ENCODE results near the gene DUSP5. TPM values are rescaled to one million over a fixed set of nuclear protein-coding genes. Genes with fewer than 3 reads are reported as not detected.

The DUSP5 gene
- total RNA-seq, 1 experiment from 2014 or later = 137 TPM

DNA sequence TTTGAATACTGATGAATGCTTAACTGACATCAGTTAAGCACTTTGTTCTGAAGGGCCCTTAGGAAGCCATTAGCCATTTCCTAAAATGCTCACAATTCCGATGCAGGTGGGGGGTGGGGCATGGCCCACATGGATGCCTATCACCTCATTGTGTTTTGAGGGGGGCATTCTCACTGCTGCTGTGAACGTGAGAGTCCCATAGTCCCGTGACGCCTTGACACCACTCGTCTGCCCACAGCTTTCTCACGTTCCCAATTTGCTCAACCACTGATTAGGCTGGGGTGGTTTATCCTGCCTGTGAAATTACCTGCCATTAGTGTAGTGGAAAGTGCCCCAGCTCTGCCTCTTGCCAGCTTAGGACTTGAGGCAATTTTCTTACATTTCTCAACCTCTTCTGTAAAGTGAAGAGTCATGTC lies 31.9 kb downstream of the DUSP5 start:
- no peaks in the 10 kb centered on the region for H3K9me3 ChIP-seq (ENCODE audit: control insufficient read depth in 1 of 2, insufficient read depth in 1 of 2, low read depth in 1 of 2, low read length in 2 of 2)
- no peak for TF ChIP-seq YY1 (IDR thresholded peaks at IDR 0.05; ENCODE audit: extremely low read depth, insufficient replicate concordance, low read depth, low read length)
- TF ChIP-seq, protein P1, sequence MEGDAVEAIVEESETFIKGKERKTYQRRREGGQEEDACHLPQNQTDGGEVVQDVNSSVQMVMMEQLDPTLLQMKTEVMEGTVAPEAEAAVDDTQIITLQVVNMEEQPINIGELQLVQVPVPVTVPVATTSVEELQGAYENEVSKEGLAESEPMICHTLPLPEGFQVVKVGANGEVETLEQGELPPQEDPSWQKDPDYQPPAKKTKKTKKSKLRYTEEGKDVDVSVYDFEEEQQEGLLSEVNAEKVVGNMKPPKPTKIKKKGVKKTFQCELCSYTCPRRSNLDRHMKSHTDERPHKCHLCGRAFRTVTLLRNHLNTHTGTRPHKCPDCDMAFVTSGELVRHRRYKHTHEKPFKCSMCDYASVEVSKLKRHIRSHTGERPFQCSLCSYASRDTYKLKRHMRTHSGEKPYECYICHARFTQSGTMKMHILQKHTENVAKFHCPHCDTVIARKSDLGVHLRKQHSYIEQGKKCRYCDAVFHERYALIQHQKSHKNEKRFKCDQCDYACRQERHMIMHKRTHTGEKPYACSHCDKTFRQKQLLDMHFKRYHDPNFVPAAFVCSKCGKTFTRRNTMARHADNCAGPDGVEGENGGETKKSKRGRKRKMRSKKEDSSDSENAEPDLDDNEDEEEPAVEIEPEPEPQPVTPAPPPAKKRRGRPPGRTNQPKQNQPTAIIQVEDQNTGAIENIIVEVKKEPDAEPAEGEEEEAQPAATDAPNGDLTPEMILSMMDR (IDR thresholded peaks at IDR 0.05 in 2 of 3, conservative IDR thresholded peaks at IDR 0.05 in 1 of 3; ENCODE audit: borderline replicate concordance in 1 of 3, insufficient read depth in 1 of 3, low read depth in 2 of 3, low read length in 2 of 3) = no peak
- TF ChIP-seq CBX3 (IDR thresholded peaks at IDR 0.05; ENCODE audit: low read depth) = no peak
- TF ChIP-seq FOSL1 (IDR thresholded peaks at IDR 0.05; ENCODE audit: low read depth) = no peak
- no peak for DNase-seq (ENCODE audit: low read depth, low spot score)
- H3K4me2 ChIP-seq (ENCODE audit: low read length) = peak overlapping the region; percentile 81
- POLR2A ChIA-PET = interaction anchor here (0.9 to 1.5 kb wide), 4 partner anchors 17 to 118 kb away, joined by 3 to 7 read pairs (median 4); no protein-coding TSS in a partner anchor
- peaks cover 29% of the 10 kb centered on the region for H3K79me2 ChIP-seq (ENCODE audit: insufficient read depth, low read length)
- H3K4me3 ChIP-seq (replicated peaks in 1 of 2; ENCODE audit: low read depth in 1 of 2, low read length in 2 of 2) = peak overlapping the region; percentile 49 to 59
- peak; percentile 0; the same call in 1 of the 2 replicates for ATAC-seq
- peak overlapping the region; percentile 76 for H3K27ac ChIP-seq (ENCODE audit: low read depth, low read length)
- H3K9me2 ChIP-seq (ENCODE audit: insufficient read depth) = no peaks in the 10 kb centered on the region
- no peaks in the 10 kb centered on the region for H4K20me1 ChIP-seq (ENCODE audit: insufficient read depth)
- H3K9ac ChIP-seq (ENCODE audit: low read length) = peak overlapping the region; percentile 71
- peaks cover 70 to 84% of the 10 kb centered on the region in 2 experiments for H3K4me1 ChIP-seq (ENCODE audit: control insufficient read depth in 1 of 2, insufficient read depth in 2 of 2, low read length in 2 of 2)
- intact Hi-C loops (cut with micrococcal nuclease) = loop anchor here (2.0 to 10.0 kb wide), 2 partner anchors 29 to 115 kb away; no protein-coding TSS in a partner anchor
- RAD21 ChIA-PET (ENCODE audit: low non-redundant PET in 1 of 2, low total read pairs in 2 of 2, uncharacterized antibody in 2 of 2, unreplicated experiment in 2 of 2) = interaction anchor here in 1 of 2 experiments (0.8 kb wide), 1 partner anchor 27 kb away, joined by 3 read pairs; no protein-coding TSS in a partner anchor
- H2AFZ ChIP-seq (ENCODE audit: low read depth, low read length, poor library complexity, severe bottlenecking) = no peak overlapping the region
- H3K27me3 ChIP-seq (ENCODE audit: insufficient read depth, low read length) = no peaks in the 10 kb centered on the region
- BruUV-seq (replicated peaks) = no TSS peak
- CTCF ChIA-PET = interaction anchor here (0.6 kb wide), 1 partner anchor 176 kb away, joined by 4 read pairs; no protein-coding TSS in a partner anchor
- no peaks in the 10 kb centered on the region for H3K36me3 ChIP-seq (ENCODE audit: control insufficient read depth in 1 of 2, insufficient read depth in 2 of 2, low read length in 2 of 2)

Measured in HCT116 (cell line).